Left colon (tissue), 2 donors: ENCODE results near the gene SPRY4. TPM values are rescaled to one million over a fixed set of nuclear protein-coding genes. Genes with fewer than 3 reads are reported as not detected.
"Not testable (repeated sequence)": the region's sequence is repeated elsewhere in the genome, so short reads cannot be mapped to it uniquely, and the experiment has no call there.

ENCODE experiments used
- ATAC-seq: fragments of 200-7000 bp; cut with Tn5 transposase; one replicate; pipeline ENCODE4 v1.9.1; 2020; ENCODE audit warnings: mild to moderate bottlenecking, moderate library complexity
- DNase-seq, 2 donors: peaks; one replicate each; pipeline ENCODE4 v3.0.0-alpha.2; 2020
- intact Hi-C, 2 donors: fragments of 100-400 bp; cut with DNase I in 1 of 2; cut with micrococcal nuclease in 1 of 2; formaldehyde crosslinking; loops; one replicate each; pipeline versions ENCODE4 v1.11.2 to v1.14.0; 2022; cut with DNase I, micrococcal nuclease
- total RNA-seq, 2 donors: library from RNA; stranded (reverse); fragmentation: NEBNext Ultra II Directional; extraction: Animal tissue kit (Norgen Biotek cat#: 25700); gene quantifications; one replicate each; pipeline ENCODE4 v1.2.1, GENCODE V29; 2021
- donor health status: DM: no; HTN: no; CAD: no.
- donor health status: DM: yes; HTN: yes; CAD: no.

SPRY4 gene
- total RNA-seq, 2 donors from 2014 or later = 9.5 to 9.7 TPM

DNA sequence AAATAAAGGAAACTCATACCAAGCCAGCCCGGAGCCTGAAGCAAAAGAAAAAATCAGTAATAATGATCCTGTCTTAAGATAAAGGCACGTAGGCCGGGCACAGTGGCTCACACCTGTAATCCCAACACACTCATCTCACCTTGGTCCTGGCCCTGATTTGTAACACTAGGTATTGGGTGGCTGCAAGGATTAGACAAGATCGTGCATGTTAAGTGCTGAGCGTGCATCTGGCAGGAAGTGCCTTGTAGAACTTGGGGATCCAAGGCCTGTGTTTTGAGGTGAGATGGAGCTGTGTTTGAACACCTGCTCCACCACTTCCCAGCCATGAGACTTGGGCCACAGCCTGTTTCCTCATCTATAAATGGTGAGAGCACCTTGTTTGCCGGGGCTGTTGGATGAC lies 41.5 kb downstream of the SPRY4 start:
- DNase-seq (no peak), ATAC-seq (no peak)
- intact Hi-C loops = no loop called here

DNA sequence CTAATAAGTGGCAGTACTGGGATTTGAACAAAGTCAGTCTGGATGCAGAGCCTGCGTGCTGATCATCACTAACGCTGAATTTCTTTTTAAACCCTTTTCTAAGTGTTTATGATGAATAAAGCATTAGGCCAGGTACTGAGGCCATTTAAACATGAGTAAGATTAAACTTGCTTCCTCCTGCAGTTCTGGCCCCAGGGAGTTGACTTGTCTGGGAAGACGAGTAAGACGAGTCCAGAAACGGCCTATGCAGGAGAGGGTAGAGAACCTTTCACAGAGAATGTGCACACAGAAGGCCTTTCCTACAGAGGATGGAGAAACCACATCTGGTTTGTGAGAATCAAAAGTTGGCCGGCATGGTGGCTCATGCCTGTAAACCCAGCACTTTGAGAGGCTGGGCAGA lies 42.9 kb downstream of the SPRY4 start:
- DNase-seq = no peak
- no peak for ATAC-seq
- intact Hi-C loops = no loop called here

DNA sequence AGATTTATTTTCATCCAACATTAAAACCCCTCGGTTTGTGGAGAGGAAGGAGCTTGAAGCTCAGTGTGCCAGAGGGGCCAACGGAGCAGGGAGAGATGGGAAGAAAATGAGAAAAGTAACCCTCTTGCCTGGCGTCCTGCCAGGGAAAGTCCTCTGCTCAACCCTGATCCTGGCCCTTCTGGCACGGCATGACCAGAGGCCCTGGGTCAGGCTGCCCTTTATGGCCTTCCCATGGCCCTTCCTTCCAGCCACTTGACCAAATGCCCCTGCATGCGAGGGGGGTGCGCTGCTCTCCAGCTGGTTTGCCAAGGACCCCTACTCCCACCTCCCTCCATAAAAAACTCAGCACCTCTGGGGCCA lies 43.8 kb downstream of the SPRY4 start:
- DNase-seq (no peak), ATAC-seq (no peak)
- intact Hi-C loops = no loop called here

DNA sequence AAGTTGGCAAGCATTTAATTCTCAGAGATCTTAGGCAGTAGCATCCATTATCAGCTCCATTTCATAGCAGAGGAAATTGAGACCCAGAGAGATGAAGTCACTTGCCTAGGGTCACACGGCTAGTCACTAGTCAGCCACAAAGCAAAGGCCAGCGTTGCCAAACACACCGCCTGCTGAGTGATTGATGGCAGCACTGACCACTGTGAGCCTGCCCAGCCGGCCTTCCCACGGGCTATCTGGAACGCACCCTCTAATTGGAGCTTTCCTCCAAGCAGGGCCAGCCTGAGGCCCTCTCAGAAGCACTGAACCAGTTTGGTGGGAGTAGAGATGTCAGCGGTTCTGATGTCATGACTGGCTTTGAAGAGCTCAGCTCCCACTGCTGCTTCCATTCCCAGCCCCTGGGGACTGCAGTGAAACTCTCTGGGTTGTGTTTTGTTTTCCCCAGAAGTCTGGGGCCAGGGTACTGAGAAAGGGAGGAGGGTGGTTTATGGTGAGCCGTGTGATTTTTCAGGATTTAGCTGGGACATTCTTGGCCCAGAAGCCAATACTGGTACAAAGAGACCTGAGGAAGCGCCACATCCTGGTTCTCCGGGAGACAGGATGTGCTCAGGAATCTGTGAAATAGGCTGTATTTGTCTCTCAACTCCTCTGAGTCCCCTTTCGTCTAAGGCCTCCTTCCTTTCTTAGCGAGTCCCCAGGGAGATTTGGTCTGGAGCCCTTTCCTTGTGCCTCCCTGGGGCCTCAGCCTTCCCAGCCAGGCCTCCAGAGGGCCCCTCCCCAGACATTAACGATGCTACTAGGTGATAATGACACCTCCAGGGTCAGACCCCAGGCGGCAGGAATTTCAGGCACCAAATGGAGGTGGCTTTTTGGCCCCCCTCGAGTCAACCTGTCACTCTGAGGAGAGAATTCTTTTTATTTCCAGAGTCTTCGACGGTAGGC lies 44.5 kb downstream of the SPRY4 start:
- intact Hi-C loops = no loop called here
- no peak for ATAC-seq
- DNase-seq = no peak

DNA sequence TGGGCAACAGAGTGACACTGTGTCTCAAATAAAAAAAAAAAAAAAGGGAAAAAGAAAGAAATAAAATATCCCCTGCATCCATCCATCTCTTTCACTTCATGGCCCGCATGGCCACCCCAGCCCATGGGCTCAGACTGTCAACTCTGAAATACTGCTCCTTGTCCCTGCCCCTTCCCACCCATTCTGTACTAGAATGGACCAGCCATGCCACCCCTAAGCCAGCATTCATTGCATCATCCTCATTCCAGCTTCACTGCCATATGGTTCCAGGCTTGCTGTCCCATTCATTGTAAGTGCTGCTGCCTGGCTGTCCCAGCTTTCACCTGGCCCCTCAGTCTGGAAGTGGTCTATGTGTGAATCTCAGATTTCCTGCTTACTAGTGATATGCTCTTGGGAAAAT lies 46.2 kb downstream of the SPRY4 start:
- no peak for ATAC-seq
- intact Hi-C loops = no loop called here
- DNase-seq = no peak

DNA sequence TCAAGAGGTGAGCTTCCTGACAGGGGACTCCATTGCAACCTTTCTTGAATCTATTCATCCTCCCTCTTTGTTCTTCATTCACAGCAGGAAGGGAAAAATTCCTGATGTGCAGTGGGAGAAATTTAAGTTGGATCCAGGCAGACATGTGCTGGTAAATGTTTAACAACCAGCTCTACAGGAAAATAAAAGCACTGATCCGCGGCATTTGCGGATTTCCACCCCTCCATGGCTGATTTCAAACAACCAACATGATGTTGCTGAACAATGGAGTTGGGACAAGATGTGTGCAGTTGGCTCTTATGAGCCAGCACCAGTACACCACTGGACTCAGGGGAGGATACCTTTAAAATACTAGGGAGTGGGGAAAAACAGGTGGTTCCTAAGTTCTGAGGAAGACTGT lies 47.0 kb downstream of the SPRY4 start:
- DNase-seq (no peak), ATAC-seq (peak; percentile 22)
- intact Hi-C loops = no loop called here

DNA sequence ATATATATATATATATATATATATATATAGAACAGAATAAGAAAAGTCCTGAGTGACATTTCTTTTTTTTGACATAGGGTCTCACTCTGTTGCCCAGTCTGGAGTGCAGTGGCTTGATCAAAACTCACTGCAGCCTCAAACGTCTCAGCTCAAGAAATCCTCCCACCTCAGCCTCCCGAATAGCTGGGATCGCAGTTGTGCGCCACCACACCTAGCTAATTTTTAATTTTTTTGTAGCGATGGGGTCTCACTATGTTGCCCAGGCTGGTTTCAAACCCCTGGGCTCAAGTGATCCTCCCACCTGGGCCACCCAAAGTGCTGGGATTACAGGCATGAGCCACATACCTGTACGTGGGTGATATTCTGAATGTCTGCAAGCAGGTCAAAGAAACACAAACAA lies 48.3 kb downstream of the SPRY4 start:
- intact Hi-C loops = no loop called here
- ATAC-seq (no peak), DNase-seq (no peak)

DNA sequence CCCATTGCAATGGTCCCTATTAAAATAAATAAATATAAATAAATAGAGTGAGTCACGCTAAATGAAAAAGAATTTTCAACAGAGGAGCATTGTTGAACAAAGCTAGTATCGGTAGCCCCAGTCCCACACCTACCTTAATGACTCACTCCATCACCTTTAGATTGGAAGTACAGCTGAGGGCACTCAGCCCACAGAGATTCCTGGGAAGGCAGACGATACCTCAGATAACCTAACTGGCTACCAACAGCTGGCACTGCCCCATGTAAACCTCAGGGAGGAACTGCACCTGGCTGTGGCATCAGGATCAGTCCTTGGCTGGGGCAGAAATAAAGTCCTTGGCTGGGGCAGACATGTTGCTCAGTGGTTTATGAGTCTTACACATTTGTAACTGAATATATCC lies 49.3 kb downstream of the SPRY4 start:
- ATAC-seq = no peak
- DNase-seq = no peak
- intact Hi-C loops = no loop called here

DNA sequence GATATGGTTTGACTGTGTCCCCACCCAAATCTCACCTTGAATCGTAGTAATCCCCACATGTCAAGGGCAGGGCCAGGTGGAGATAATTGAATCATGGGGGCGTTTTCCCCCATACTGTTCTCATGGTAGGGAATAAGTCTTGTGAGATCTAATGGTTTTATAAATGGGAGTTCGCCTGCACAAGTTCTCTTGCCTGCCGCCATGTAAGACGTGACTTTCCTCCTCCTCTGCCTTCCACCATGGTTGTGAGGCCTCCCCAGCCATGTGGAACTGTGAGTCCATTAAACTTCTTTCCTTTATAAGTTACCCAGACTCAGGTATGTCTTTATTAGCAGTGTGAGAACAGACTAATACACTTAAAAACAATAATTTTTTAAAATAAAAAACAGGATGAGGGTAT lies 52.2 kb downstream of the SPRY4 start:
- ATAC-seq, intact Hi-C loops, DNase-seq: not testable (repeated sequence)

DNA sequence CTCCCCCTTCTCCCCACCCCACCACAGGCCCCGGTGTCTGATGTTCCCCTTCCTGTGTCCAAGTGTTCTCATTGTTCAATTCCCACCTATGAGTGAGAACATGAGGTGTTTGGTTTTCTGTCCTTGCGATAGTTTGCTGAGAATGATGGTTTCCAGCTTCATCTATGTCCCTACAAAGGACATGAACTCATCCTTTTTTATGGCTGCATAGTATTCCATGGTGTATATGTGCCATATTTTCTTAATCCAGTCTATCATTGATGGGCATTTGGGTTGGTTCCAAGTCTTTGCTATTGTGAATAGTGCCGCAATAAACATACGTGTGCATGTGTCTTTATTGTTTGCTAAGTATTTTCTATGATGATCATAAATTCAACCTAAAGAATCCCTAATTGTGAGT lies 60.7 kb downstream of the SPRY4 start:
- ATAC-seq, intact Hi-C loops, DNase-seq: not testable (repeated sequence)

DNA sequence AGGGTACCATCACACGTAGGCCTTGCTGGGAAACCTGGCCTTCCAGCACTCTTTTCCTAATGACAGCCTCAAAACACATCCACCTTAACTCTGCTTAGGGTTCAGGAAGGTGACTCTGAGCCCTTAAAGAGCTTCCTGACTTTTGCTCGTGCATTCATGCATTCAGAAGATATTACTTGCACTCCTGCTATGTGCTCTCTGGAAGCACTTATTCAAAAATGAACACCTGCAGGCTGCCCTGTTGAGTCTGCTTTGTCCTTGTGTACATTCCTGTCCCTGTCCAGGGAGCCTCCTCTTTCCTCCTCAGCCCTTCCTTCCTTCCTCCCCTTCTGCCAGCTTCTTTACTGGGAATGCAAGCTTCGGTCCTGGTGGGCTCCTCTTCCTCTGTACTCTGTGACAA lies 61.5 kb downstream of the SPRY4 start:
- ATAC-seq = no peak
- intact Hi-C loops = no loop called here
- no peak for DNase-seq

DNA sequence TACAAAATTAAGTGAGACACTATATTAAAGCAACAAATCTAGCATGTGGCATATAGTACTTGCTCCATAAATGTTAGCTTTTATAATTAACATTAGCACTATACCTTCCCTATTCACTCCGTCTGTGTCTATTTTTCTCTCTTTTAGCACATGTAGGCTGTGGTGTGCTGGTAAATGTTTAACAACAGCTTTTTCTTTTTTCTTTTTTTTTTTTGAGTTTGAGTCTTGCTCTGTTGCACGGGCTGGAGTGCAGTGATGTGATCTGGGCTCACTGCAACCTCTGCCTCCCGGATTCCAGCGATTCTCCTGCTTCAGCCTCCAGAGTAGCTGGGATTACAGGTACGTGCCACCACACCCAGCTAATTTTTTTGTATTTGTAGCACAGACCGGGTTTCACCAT lies 62.1 kb downstream of the SPRY4 start:
- no peak for ATAC-seq
- DNase-seq = no peak
- intact Hi-C loops = no loop called here

Other genes starting within 250 kb of the SPRY4 start
- gene NDFIP1, start 216.2 kb downstream of the SPRY4 start, total RNA-seq = 10 to 100 TPM; 54.8 to 57.8 TPM